Breast epithelium (tissue), 3 donors: Measurements from ENCODE around the gene GALK1.

Source experiments
- CTCF ChIP-seq, 3 donors: fragments of 450-650 bp; IDR thresholded peaks; one replicate each; pipeline ENCODE4 v1.5.1; 2016 to 2017; ENCODE audit warnings: antibody characterized with exemption in 3 of 3, mild to moderate bottlenecking in 3 of 3, moderate library complexity in 3 of 3
- POLR2A ChIP-seq: fragments of 450-650 bp; IDR thresholded peaks from one replicate; pipeline ENCODE4 v1.6.1; 2016; ENCODE audit warnings: antibody characterized with exemption, mild to moderate bottlenecking, moderate library complexity
- POLR2AphosphoS5 ChIP-seq, 3 donors: sonication (generic); formaldehyde crosslinking; IDR thresholded peaks; one replicate each; pipeline ENCODE4 v1.6.1; 2017; ENCODE audit warnings: antibody characterized with exemption in 3 of 3

- peak; percentile 79 to 94 (median 91) for TF ChIP-seq CTCF (IDR thresholded peaks at IDR 0.05)
- TF ChIP-seq POLR2A: no peak
- TF ChIP-seq POLR2AphosphoS5 (IDR thresholded peaks at IDR 0.05): peak in 1 of 3 donors; percentile 49
Measured at GRCh38 chr17:75749545-75750389, 15.2 kb downstream of the GALK1 start.
